Mesenchymal stem cell (in vitro differentiated cells and primary cell): Measurements from ENCODE around the gene HLCS.

ENCODE experiments used
- DNase-seq: peaks from one replicate; pipeline ENCODE4 v3.0.0-alpha.2; 2013
- H2AFZ ChIP-seq: one replicate; pipeline ENCODE4 v1.6.1; 2013; ENCODE audit warnings: low read depth, mild to moderate bottlenecking, control low read depth, inconsistent platforms, low read length, moderate library complexity
- H2AK5ac ChIP-seq: 2 replicates; pipeline ENCODE4 v1.6.1; 2013; ENCODE audit warnings: low read length, moderate library complexity, mild to moderate bottlenecking, inconsistent platforms; ENCODE audit not compliant: severe bottlenecking
- H2BK120ac ChIP-seq: one replicate; pipeline ENCODE4 v1.6.1; 2013; ENCODE audit warnings: low read depth, mild to moderate bottlenecking, inconsistent platforms, low read length, moderate library complexity
- H2BK12ac ChIP-seq, 2 experiments: one replicate each; pipeline ENCODE4 v1.6.1; 2013; ENCODE audit warnings: inconsistent platforms in 2 of 2, low read length in 2 of 2, mild to moderate bottlenecking in 2 of 2, moderate library complexity in 2 of 2, control low read depth in 1 of 2
- H2BK15ac ChIP-seq: one replicate; pipeline ENCODE4 v1.6.1; 2013; ENCODE audit warnings: mild to moderate bottlenecking, low read depth, inconsistent platforms; ENCODE audit not compliant: poor library complexity, severe bottlenecking
- H2BK5ac ChIP-seq: 2 replicates; pipeline ENCODE4 v1.6.1; 2013; ENCODE audit warnings: low read depth, mild to moderate bottlenecking, low read length, control low read depth, inconsistent platforms; ENCODE audit not compliant: poor library complexity, severe bottlenecking
- H3K14ac ChIP-seq, 2 experiments: one replicate each; pipeline ENCODE4 v1.6.1; 2013; ENCODE audit warnings: inconsistent platforms in 2 of 2, low read length in 2 of 2, control low read depth in 1 of 2, mild to moderate bottlenecking in 1 of 2, moderate library complexity in 1 of 2
- H3K18ac ChIP-seq, 2 experiments: one replicate each; pipeline ENCODE4 v1.6.1; 2013; ENCODE audit warnings: inconsistent platforms in 2 of 2, low read length in 2 of 2, control low read depth in 1 of 2, low read depth in 1 of 2, mild to moderate bottlenecking in 1 of 2
- H3K23ac ChIP-seq, 2 experiments: one replicate each; pipeline ENCODE4 v1.6.1; 2013; ENCODE audit warnings: inconsistent platforms in 2 of 2, low read length in 2 of 2, mild to moderate bottlenecking in 2 of 2, moderate library complexity in 2 of 2, control low read depth in 1 of 2
- H3K27ac ChIP-seq: 2 replicates; pipeline ENCODE4 v1.5.1; 2013; ENCODE audit warnings: mild to moderate bottlenecking, moderate library complexity, low read length, control low read depth, inconsistent platforms; ENCODE audit not compliant: poor library complexity, severe bottlenecking
- H3K27me3 ChIP-seq, 2 experiments: 2 replicates each; pipeline versions ENCODE4 v1.6.1 to v1.7.0; 2013; ENCODE audit warnings: low read length in 2 of 2, mild to moderate bottlenecking in 2 of 2, moderate library complexity in 2 of 2, control low read depth in 1 of 2, inconsistent platforms in 1 of 2; ENCODE audit not compliant: control insufficient read depth in 1 of 2, insufficient read depth in 1 of 2
- H3K36me3 ChIP-seq, 2 experiments: 2 replicates each; pipeline versions ENCODE4 v1.6.1 to v1.7.0; 2013; ENCODE audit warnings: low read length in 2 of 2, control low read depth in 1 of 2, inconsistent platforms in 1 of 2, low read depth in 1 of 2, mild to moderate bottlenecking in 1 of 2; ENCODE audit not compliant: insufficient read depth in 2 of 2, control insufficient read depth in 1 of 2
- H3K4ac ChIP-seq, 2 experiments: one replicate each; pipeline ENCODE4 v1.6.1; 2013; ENCODE audit warnings: inconsistent platforms in 2 of 2, low read length in 2 of 2, mild to moderate bottlenecking in 2 of 2, moderate library complexity in 2 of 2, control low read depth in 1 of 2, low read depth in 1 of 2
- H3K4me1 ChIP-seq: 2 replicates; pipeline ENCODE4 v1.6.1; 2013; ENCODE audit warnings: low read depth, low read length, control low read depth; ENCODE audit not compliant: control insufficient read depth, insufficient read depth
- H3K4me2 ChIP-seq: 2 replicates; pipeline ENCODE4 v1.6.1; 2013; ENCODE audit warnings: low read length, mild to moderate bottlenecking, inconsistent platforms; ENCODE audit not compliant: poor library complexity, severe bottlenecking
- H3K4me3 ChIP-seq, 2 experiments: 2 replicates each; pipeline versions ENCODE4 v1.5.1 to v1.7.0; 2013; ENCODE audit warnings: low read length in 2 of 2, mild to moderate bottlenecking in 2 of 2, control low read depth in 1 of 2, low read depth in 1 of 2; ENCODE audit not compliant: insufficient read depth in 1 of 2
- H3K79me1 ChIP-seq: replicated peaks from 2 replicates; pipeline ENCODE4 v1.6.1; 2013; ENCODE audit warnings: mild to moderate bottlenecking, control low read depth, low read length, inconsistent platforms; ENCODE audit not compliant: poor library complexity, severe bottlenecking
- H3K9ac ChIP-seq: 2 replicates; pipeline ENCODE4 v1.7.0; 2013; ENCODE audit warnings: mild to moderate bottlenecking, low read length, moderate library complexity
- H3K9me3 ChIP-seq: 2 replicates; pipeline ENCODE4 v1.7.0; 2013; ENCODE audit warnings: mild to moderate bottlenecking, low read length; ENCODE audit not compliant: control insufficient read depth
- H4K8ac ChIP-seq: one replicate; pipeline ENCODE4 v1.6.1; 2013; ENCODE audit warnings: inconsistent platforms, mild to moderate bottlenecking, low read length, moderate library complexity
- H4K91ac ChIP-seq: one replicate; pipeline ENCODE4 v1.6.1; 2013; ENCODE audit warnings: mild to moderate bottlenecking, low read length, inconsistent platforms
- WGBS: methylation state at CpG from one replicate; pipeline ENCODE4 v1.1.7; 2013; ENCODE audit warnings: mixed read lengths; 5-methylcytosine and 5-hydroxymethylcytosine counted together

Gene HLCS

GRCh38 chr21:36913247-36914169, 53.0 kb downstream of the HLCS start:
- no peak overlapping the region for H2BK5ac ChIP-seq
- H4K8ac ChIP-seq: no peak overlapping the region
- WGBS: over 99% methylated on average over 7 of the region's 8 CpGs
- H2BK15ac ChIP-seq: no peak overlapping the region
- H2BK120ac ChIP-seq: no peak overlapping the region
- no peak for DNase-seq
- no peak overlapping the region for H3K14ac ChIP-seq
- peaks cover 17% of the 10 kb centered on the region for H3K79me1 ChIP-seq
- H3K18ac ChIP-seq: no peak overlapping the region
- H2AFZ ChIP-seq: no peak overlapping the region
- no peak overlapping the region for H3K23ac ChIP-seq
- H3K36me3 ChIP-seq: no peaks in the 10 kb centered on the region
- no peak overlapping the region for H3K4me3 ChIP-seq
- no peak overlapping the region for H2AK5ac ChIP-seq
- no peak overlapping the region for H3K27ac ChIP-seq
- H3K4me2 ChIP-seq: no peak overlapping the region
- no peak overlapping the region for H3K9ac ChIP-seq
- no peak overlapping the region for H4K91ac ChIP-seq
- H2BK12ac ChIP-seq: no peak overlapping the region
- no peaks in the 10 kb centered on the region for H3K27me3 ChIP-seq
- H3K4ac ChIP-seq: no peak overlapping the region
- no peaks in the 10 kb centered on the region for H3K9me3 ChIP-seq
- peaks cover 15% of the 10 kb centered on the region for H3K4me1 ChIP-seq

DNA sequence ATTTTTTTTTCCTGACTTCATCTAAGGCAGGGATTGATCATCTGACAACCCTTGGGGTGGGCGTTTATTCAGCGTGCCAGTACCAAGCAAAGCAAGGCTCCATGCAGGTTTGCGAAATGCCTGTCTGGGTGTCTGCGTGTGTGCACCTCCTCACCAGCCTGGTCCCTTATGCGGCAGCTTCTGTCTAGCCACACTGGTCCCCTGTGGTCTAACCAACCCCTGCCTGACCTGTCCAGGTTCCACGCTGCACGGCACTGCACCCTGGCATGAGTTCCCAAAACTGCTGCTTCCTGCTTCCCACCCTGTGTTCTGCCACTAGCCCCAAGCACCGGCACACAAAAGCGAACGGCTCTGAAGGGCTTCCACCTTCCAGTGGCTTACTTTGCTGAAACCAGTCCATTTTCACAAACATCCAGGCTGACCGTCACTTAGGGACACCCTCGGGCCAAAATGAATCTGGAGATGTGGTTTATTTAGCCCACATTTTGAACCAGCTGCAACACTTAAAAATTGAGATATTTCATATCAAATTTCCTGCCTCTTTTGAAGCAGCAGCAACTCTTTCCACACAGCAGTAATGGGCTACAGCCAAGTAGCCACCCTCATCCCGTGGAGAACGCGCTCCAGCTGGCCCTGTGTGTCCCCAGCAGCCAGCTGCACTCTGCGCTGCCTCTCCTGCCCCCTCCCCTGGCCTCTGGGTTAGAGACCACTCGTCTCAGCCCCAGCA, 55.7 kb downstream of the HLCS start:
- Histone ChIP-seq H3K18ac (peak overlapping the region; percentile 29 to 84), H3K4me3 (no peak overlapping the region), H4K8ac (peak overlapping the region; percentile 91), H3K36me3 (no peaks in the 10 kb centered on the region), H3K9ac (peak overlapping the region; percentile 61), H3K27ac (peak overlapping the region; percentile 17), H3K4me2 (no peak overlapping the region), H2BK15ac (peak overlapping the region; percentile 91), H3K14ac (peak overlapping the region in 1 of 2 experiments; percentile 62), H3K79me1 (peaks cover 21% of the 10 kb centered on the region), H3K4me1 (peaks cover 13% of the 10 kb centered on the region), H3K23ac (no peak overlapping the region), H2AFZ (no peak overlapping the region), H2BK12ac (peak overlapping the region in 1 of 2 experiments; percentile 89), H2BK5ac (peak overlapping the region; percentile 5), H3K9me3 (no peaks in the 10 kb centered on the region), H4K91ac (peak overlapping the region; percentile 93), H2BK120ac (no peak overlapping the region), H2AK5ac (peak overlapping the region; percentile 61), H3K4ac (peak overlapping the region; percentile 65 to 69), H3K27me3 (no peaks in the 10 kb centered on the region)
- peak; percentile 31 for DNase-seq
- WGBS: 96% methylated on average over 17 of the region's 17 CpGs

DNA sequence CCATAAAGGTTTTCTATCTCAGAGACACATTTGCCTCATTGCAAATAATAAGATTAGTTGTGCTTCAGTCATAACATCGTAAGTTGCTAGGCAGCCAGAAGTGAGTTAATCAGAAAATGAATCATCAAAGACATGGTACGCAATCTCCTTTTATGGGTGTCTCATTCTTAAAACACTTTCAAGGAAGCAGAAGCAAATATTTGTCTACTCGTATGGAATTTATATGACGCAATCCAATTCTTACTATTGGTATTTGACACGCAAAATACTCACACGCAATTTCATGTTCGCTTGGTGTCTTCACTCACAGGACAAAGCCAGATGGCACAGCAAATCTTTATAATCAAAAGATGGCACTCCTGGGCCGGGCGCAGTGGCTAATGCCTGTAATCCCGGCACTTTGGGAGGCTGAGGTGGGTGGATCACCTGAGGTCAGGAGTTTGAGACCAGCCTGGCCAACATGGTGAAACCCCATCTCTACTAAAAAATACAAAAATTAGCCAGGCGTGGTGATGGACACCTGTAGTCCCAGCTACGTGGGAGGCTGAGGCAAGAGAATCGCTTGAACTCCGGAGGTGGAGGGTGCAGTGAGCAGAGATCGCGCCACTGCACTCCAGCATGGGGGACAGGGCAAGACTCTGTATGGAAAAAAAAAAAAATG, 56.4 kb downstream of the HLCS start:
- Histone ChIP-seq H4K8ac (no peak overlapping the region), H3K4me3 (no peak overlapping the region), H3K4me2 (no peak overlapping the region), H2BK120ac (no peak overlapping the region), H3K4me1 (peaks cover 13% of the 10 kb centered on the region), H3K79me1 (peaks cover 19% of the 10 kb centered on the region), H3K27me3 (no peaks in the 10 kb centered on the region), H4K91ac (no peak overlapping the region), H2BK12ac (no peak overlapping the region), H2BK15ac (no peak overlapping the region), H3K36me3 (no peaks in the 10 kb centered on the region), H2AK5ac (no peak overlapping the region), H2BK5ac (peak overlapping the region; percentile 5), H3K9ac (peak overlapping the region; percentile 68), H2AFZ (no peak overlapping the region), H3K14ac (no peak overlapping the region), H3K18ac (peak overlapping the region; percentile 14 to 61), H3K4ac (no peak overlapping the region), H3K27ac (peak overlapping the region; percentile 72), H3K23ac (no peak overlapping the region), H3K9me3 (no peaks in the 10 kb centered on the region)
- peak; percentile 99 for DNase-seq
- WGBS: 51% methylated on average over 12 of the region's 16 CpGs
